Keratinocyte (primary cell): ENCODE results near the gene ZNF280D.

Experiments used
- CTCF ChIP-seq, 3 experiments: IDR thresholded peaks in 1 of 3; conservative IDR thresholded peaks in 1 of 3; optimal IDR thresholded peaks in 1 of 3; 2 replicates in 2 of 3; 3 replicates in 1 of 3; pipeline versions ENCODE3 to v1.5.1; 2011; ENCODE audit warnings: low read length in 3 of 3, mild to moderate bottlenecking in 3 of 3, moderate library complexity in 2 of 3, control low read depth in 1 of 3, inconsistent platforms in 1 of 3; ENCODE audit not compliant: insufficient read depth in 2 of 3; ENCODE audit errors: extremely low read depth in 1 of 3
- EZH2 ChIP-seq: IDR thresholded peaks from one replicate; pipeline ENCODE4 v1.6.1; 2012; ENCODE audit warnings: inconsistent platforms, mild to moderate bottlenecking, low read length, moderate library complexity

- TF ChIP-seq CTCF (optimal IDR thresholded peaks at IDR 0.05 in 1 of 3, IDR thresholded peaks at IDR 0.05 in 1 of 3, conservative IDR thresholded peaks at IDR 0.05 in 1 of 3; ENCODE audit: extremely low read depth in 1 of 3, insufficient read depth in 2 of 3, low read length in 3 of 3) (no peak), EZH2 (no peak)
These were observed 132.9 kb downstream of the ZNF280D start for GRCh38 chr15:56600380-56600779.
